Heart left ventricle (tissue), 16 donors: ENCODE results near the gene MTMR1. TPM values are rescaled to one million over a fixed set of nuclear protein-coding genes. Genes with fewer than 3 reads are reported as not detected.

Source experiments
- ATAC-seq, 4 donors: fragments of 200-7000 bp; cut with Tn5 transposase; one replicate each; pipeline ENCODE4 v1.9.1; 2020 to 2022; ENCODE audit warnings: moderate library complexity in 4 of 4, mild to moderate bottlenecking in 3 of 4, moderate number of reproducible peaks in 1 of 4
- DNase-seq, 5 donors: peaks; one replicate each; pipeline ENCODE4 v3.0.0-alpha.2; 2020
- H3K27ac ChIP-seq, 12 donors: fragments of 200-600 bp; sonication (generic) in 4 of 12; one replicate each; pipeline versions ENCODE4 v1.5.0 to v1.8.0; 2016 to 2022; ENCODE audit warnings: mild to moderate bottlenecking in 2 of 12
- H3K27me3 ChIP-seq, 9 donors: fragments of 200-600 bp; sonication (generic) in 2 of 9; one replicate each; pipeline versions ENCODE4 v1.5.1 to v1.8.0; 2016 to 2022; ENCODE audit warnings: mild to moderate bottlenecking in 3 of 9
- H3K36me3 ChIP-seq, 9 donors: fragments of 200-600 bp; sonication (generic) in 2 of 9; one replicate each; pipeline versions ENCODE4 v1.5.0 to v1.8.0; 2018 to 2022; ENCODE audit warnings: mild to moderate bottlenecking in 2 of 9
- H3K4me1 ChIP-seq, 12 donors: fragments of 200-600 bp; sonication (generic) in 4 of 12; one replicate each; pipeline versions ENCODE4 v1.5.0 to v1.8.0; 2016 to 2022; ENCODE audit warnings: mild to moderate bottlenecking in 3 of 12
- H3K4me3 ChIP-seq, 12 donors: fragments of 200-600 bp; sonication (generic) in 4 of 12; one replicate each; pipeline versions ENCODE4 v1.5.0 to v1.8.0; 2017 to 2022; ENCODE audit warnings: mild to moderate bottlenecking in 9 of 12, moderate library complexity in 4 of 12
- H3K9me3 ChIP-seq, 12 donors: fragments of 200-600 bp; sonication (generic) in 4 of 12; one replicate each; pipeline versions ENCODE4 v1.5.0 to v1.8.0; 2016 to 2022; ENCODE audit warnings: mild to moderate bottlenecking in 1 of 12
- CTCF ChIP-seq, 12 donors: fragments of 200-600 bp; sonication (generic) in 4 of 12; IDR thresholded peaks; one replicate each; pipeline versions ENCODE4 v1.5.0 to v1.8.0; 2018 to 2022; ENCODE audit warnings: antibody characterized with exemption in 12 of 12, mild to moderate bottlenecking in 5 of 12
- POLR2A ChIP-seq, 2 donors: fragments of 450-650 bp; IDR thresholded peaks; one replicate each; pipeline ENCODE4 v1.6.1; 2017; ENCODE audit warnings: antibody characterized with exemption in 2 of 2, mild to moderate bottlenecking in 2 of 2, moderate library complexity in 2 of 2
- WGBS, 4 donors: extraction: QIAGEN DNeasy Blood & Tissue Kit in 2 of 4; methylation state at CpG; one replicate each; pipeline versions ENCODE4 v1.1.5 to v1.1.7; 2013 to 2018; 5-methylcytosine and 5-hydroxymethylcytosine counted together
- intact Hi-C, 10 donors: fragments of 100-400 bp; cut with DNase I; formaldehyde crosslinking; loops; one replicate each; pipeline versions ENCODE4 v1.11.1 to v1.14.2; 2022
- polyA plus RNA-seq, 2 donors: library from polyadenylated mRNA; stranded (reverse); fragments of 200-250 nt; gene quantifications; one replicate each; pipeline ENCODE4 v1.2.3, GENCODE V29; 2013
- total RNA-seq, 9 donors: library from RNA; depleted of rRNA in 2 of 9; stranded (reverse); fragments of >200 nt in 2 of 9; fragmentation: NEBNext Ultra II Directional in 3 of 9; extraction: Animal tissue kit (Norgen Biotek cat#: 25700) in 3 of 9; gene quantifications; one replicate each; pipeline versions ENCODE4 v1.1.0 to v1.2.4, GENCODE V29; 2016 to 2023
- donor health status: ischemic (EF 13 %, LVEDD 7.1; RV severe dilation, severe dysfunction).
- donor health status: healthy with polysubstance abuse.
- donor health status: DM: no; HTN: yes; CAD: no.
- donor health status: DM: no; HTN: no; CAD: no.
- donor health status: ischemic (EF 25% LVEDD 6.9; RV normal size, moderate dysfunction).
- donor health status: ischemic (EF 25% LVEDD 5.7; RV mildly dilated, moderate dysfunction).
- donor health status: healthy.
- donor health status: DM: yes; HTN: yes; CAD: no.
- donor health status: ischemic (EF 35%, LVEDD 5.7; RV mildly dilated, moderate dysfunction).
- donor health status: nonischemic (EF 11% LVEDD 7.7; RV severe dilation, severe dysfunction).
- donor health status: DM: yes; HTN: yes; CAD: no.
- donor health status: PGD.
- donor health status: ischemic (EF 29% LVEDD 5.4; RV normal size, mild dysfunction).
- donor health status: nonischemic (EF 23%, LVEDD 6.1; RV moderate dilation, normal function).

The MTMR1 gene
- total and polyA plus RNA-seq, 11 donors, result 5.1 to 59.7 (median 21.0) TPM

- Histone ChIP-seq H3K27ac (no peak overlapping the region), H3K27me3 (no peaks in the 10 kb centered on the region), H3K36me3 (peaks cover 0 to 12% (median 0%) of the 10 kb centered on the region in 9 donors), H3K4me3 (no peak overlapping the region), H3K9me3 (no peaks in the 10 kb centered on the region), H3K4me1 (peaks cover 0 to 15% (median 8%) of the 10 kb centered on the region in 12 donors)
- ATAC-seq (peak in 3 of 4 donors; percentile 14 to 41 (median 23)), DNase-seq (no peak)
- 65 to 75% (median 69%) methylated on average over 13 to 17 of the region's 17 CpGs for WGBS, 4 donors
- no peak for TF ChIP-seq CTCF (IDR thresholded peaks at IDR 0.05)
- TF ChIP-seq POLR2A (IDR thresholded peaks at IDR 0.05), result no peak
- intact Hi-C loops, result no loop called here
These were observed 74.4 kb downstream of the MTMR1 start for GRCh38 chrX:150767475-150768131.

- H3K27me3 ChIP-seq, result no peaks in the 10 kb centered on the region
- H3K4me1 ChIP-seq, result peaks cover 0 to 15% (median 8%) of the 10 kb centered on the region in 12 donors
- DNase-seq, result no peak
- intact Hi-C loops, result no loop called here
- ATAC-seq, result no peak
- no peak overlapping the region for H3K27ac ChIP-seq
- peaks cover 0 to 12% (median 0%) of the 10 kb centered on the region in 9 donors for H3K36me3 ChIP-seq
- WGBS, 4 donors, result 71 to 91% (median 79%) methylated on average over 10 of the region's 10 CpGs
- TF ChIP-seq POLR2A (IDR thresholded peaks at IDR 0.05), result no peak
- no peak for TF ChIP-seq CTCF (IDR thresholded peaks at IDR 0.05)
- H3K9me3 ChIP-seq, result no peaks in the 10 kb centered on the region
- no peak overlapping the region for H3K4me3 ChIP-seq
These were observed 74.9 kb downstream of the MTMR1 start for GRCh38 chrX:150768132-150768485.

- DNase-seq, result no peak
- TF ChIP-seq POLR2A (IDR thresholded peaks at IDR 0.05) (no peak), CTCF (IDR thresholded peaks at IDR 0.05) (no peak)
- Histone ChIP-seq H3K4me1 (peaks cover 0 to 15% (median 8%) of the 10 kb centered on the region in 12 donors), H3K36me3 (peaks cover 0 to 12% (median 0%) of the 10 kb centered on the region in 9 donors), H3K9me3 (no peaks in the 10 kb centered on the region), H3K4me3 (no peak overlapping the region), H3K27ac (no peak overlapping the region), H3K27me3 (no peaks in the 10 kb centered on the region)
- ATAC-seq, result no peak
- WGBS, 4 donors, result 86 to 93% (median 90%) methylated on average over 17 to 19 of the region's 19 CpGs
- intact Hi-C loops, result no loop called here
These were observed 75.5 kb downstream of the MTMR1 start for GRCh38 chrX:150768580-150769190.

GRCh38 chrX:150769408-150769807, 76.2 kb downstream of the MTMR1 start:
- peaks cover 0 to 15% (median 8%) of the 10 kb centered on the region in 12 donors for H3K4me1 ChIP-seq
- H3K4me3 ChIP-seq, result no peak overlapping the region
- no peak for TF ChIP-seq CTCF (IDR thresholded peaks at IDR 0.05)
- TF ChIP-seq POLR2A (IDR thresholded peaks at IDR 0.05), result no peak
- ATAC-seq, result no peak
- DNase-seq, result no peak
- intact Hi-C loops, result no loop called here
- H3K27me3 ChIP-seq, result no peaks in the 10 kb centered on the region
- no peaks in the 10 kb centered on the region for H3K9me3 ChIP-seq
- peaks cover 0 to 12% (median 0%) of the 10 kb centered on the region in 9 donors for H3K36me3 ChIP-seq
- 77 to 95% (median 88%) methylated on average over 13 of the region's 13 CpGs for WGBS, 4 donors
- no peak overlapping the region for H3K27ac ChIP-seq
